ENCODE results near the gene DUSP2.

DUSP2 gene

DNA sequence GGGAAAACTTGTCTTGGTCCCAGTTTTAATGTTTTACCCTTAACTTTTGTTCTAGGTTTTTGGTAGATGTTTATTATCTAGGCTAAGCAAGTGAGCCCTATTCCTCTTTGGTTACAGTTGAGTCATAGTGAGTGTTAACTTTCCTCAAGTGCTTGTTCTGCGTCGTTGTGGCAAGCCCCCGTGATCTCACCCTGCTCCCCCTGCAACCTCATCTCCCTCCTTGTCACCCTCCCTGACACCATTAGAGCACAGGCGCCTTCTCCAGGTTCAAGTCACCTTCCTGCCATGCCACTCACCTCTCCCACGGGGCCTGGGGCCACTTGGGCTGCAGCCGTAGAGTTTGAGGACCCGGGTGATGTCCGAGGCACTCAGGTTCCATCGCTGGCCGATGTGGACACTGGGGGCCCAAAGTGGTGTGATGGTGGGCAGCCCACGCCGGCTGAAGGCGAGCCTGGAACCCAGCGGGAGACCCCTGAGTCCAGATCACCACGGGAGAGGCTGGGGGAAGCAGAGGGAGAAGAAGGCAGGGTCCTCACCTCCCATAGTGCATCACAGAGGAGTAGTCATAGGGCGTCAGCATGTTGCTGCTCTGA lies 15.6 kb downstream of the DUSP2 start:
- no peak for DNase-seq

DNA sequence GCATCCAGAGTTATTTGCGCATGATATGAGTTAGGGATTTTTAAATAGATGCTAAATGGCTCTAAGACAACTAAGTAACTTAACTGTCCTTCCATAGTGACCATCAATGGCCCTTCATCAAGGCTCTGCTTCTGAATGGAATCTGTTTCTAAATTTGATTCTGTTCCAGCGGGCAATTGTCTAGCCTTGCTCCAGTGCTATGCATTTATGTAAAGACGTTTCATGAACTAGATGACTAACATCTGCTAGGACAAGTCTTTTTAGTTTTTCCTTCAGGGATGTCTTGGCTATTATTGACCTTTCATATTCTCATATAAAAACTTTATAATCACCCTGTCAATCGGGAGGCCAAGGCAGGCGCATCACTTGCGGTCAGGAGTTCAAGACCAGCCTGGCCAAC lies 16.8 kb downstream of the DUSP2 start:
- DNase-seq, result no peak

DNA sequence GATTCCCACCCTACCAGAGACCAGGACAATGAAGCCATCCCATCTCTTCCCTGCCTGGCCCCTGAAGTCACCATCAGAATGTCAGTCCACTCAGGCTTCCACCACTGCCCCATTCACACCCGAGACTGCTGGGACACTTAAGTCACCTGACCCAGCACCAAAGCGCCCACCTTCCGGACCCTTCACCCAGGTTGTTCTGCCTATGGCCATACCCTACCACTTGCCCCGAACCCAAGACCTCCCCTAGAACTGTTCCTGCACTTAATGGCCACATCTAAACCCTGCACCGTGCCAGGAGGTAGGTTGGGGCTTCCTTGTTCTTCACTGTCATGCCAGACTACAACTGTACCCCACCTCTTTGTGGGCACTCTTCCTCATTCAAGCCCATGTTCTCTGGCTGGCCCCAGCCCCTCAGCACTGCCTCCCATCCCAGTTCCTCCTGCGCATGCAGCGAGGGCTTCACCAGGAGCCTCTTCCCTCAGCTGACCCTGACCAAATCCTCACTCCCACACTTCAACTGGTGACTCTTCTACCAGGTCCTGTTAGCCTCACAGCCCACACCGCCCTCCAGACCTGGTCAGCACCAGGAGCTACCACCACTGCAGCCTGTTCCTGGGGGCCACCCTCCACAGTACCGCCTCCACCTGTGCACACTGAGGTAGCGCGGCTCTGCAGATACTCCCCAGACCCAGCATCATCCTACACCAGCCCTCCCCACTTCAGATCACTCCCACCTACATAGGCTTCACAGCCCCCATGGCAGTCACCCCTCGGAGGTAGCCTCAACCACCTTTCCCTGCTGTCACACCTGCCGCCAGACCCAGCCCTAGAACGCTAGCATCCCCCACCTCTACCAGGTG lies 20.6 kb downstream of the DUSP2 start:
- DNase-seq, result no peak

- DNase-seq, result no peak
These were observed 21.3 kb downstream of the DUSP2 start for GRCh38 chr2:96123936-96124335.

DNA sequence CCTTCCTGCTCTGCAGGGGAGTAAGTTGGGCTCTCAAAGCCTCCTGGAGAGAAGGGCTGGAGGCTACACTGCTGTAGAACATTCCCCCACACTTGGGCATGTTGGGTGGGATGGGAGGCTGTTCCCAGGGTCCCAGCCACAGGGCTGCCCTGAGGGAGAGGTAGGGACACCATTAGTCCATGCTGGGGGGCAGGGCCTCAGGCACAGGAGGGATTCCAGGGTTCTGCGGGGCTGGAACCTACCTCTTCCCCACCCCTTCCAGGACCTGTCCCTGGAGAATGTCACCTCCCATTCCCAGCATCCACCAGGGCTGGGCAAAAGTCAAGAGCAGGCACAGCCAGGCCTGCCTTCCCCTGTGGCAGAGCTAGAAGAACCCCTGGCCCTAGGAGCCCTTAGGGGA lies 21.9 kb downstream of the DUSP2 start:
- no peak for DNase-seq

GRCh38 chr2:96122391-96122790 lies 22.8 kb downstream of the DUSP2 start:
- DNase-seq, result no peak

DNA sequence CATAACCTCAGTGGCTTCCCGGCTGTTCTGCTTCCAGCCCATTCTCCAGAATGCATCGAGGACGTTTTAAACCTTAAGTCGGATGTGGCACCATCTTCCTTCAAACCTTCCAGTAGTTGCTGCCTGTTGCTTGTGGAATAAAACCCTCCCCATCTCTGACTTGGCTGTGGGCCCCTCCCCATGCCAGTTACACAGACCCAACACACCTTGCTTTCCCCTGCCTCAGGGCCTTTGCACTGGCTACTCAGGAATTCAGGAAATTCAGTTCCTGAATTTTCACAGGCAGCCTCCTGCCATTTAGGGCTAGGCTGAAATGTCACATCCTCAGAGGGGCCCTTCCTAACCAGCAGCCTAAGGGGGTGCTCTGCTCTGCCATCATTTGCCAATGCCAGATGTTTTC lies 23.8 kb downstream of the DUSP2 start:
- no peak for DNase-seq

- no peak for DNase-seq
These were observed 24.2 kb downstream of the DUSP2 start for GRCh38 chr2:96120991-96121390.

GRCh38 chr2:96120091-96120720 lies 25.0 kb downstream of the DUSP2 start:
- no peak for DNase-seq

DNA sequence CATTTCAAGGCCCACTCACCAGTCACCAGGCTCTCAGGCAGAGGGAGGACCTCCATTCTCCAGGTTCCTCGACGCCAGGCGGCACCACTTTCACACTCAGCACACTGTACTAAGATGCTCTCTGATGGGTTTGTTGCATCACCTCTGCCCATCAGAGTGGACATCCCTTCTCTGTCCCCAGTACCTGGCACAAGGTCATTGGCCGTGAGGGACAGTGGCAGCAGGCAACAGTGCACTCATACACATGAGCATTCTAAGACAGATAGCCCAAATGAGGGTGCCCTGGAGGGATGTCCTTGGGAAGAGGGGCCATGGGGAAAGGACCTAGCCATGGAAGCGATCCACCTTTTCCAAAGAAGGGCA lies 25.9 kb downstream of the DUSP2 start:
- no peak for DNase-seq

DNA sequence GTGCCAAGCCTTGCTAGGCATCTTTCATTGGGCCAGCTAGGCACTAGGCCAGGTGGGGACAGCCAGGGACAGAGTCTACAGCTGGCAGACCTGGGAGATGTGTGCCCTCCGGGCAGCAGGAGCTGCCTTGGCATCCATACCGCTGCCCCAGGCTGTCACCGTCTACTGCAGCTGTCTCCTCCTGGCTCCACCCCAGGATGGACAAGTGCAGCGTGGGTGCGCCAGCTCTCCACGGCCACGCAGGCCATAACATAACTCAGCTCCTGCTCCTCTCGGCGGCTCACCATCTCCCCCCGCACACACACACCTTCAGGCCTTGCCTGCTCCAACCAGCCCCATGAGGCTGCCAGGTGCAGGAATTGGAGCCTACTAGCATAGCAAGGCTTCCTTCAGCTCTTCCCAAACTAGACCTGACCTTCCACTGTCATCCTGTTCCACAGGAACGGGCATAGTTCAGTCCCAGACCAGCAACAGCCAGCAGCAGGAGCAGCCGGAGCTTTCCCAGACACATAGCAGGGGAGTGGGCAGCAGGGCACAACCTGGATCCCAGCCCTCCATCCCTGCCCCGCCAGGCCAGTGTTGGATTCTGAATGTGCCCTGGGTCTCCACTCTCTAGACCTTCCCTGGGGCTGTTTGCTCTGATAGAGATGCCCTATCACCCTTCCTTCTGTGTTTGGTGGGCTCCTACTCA lies 26.4 kb downstream of the DUSP2 start:
- DNase-seq, result no peak

DNA sequence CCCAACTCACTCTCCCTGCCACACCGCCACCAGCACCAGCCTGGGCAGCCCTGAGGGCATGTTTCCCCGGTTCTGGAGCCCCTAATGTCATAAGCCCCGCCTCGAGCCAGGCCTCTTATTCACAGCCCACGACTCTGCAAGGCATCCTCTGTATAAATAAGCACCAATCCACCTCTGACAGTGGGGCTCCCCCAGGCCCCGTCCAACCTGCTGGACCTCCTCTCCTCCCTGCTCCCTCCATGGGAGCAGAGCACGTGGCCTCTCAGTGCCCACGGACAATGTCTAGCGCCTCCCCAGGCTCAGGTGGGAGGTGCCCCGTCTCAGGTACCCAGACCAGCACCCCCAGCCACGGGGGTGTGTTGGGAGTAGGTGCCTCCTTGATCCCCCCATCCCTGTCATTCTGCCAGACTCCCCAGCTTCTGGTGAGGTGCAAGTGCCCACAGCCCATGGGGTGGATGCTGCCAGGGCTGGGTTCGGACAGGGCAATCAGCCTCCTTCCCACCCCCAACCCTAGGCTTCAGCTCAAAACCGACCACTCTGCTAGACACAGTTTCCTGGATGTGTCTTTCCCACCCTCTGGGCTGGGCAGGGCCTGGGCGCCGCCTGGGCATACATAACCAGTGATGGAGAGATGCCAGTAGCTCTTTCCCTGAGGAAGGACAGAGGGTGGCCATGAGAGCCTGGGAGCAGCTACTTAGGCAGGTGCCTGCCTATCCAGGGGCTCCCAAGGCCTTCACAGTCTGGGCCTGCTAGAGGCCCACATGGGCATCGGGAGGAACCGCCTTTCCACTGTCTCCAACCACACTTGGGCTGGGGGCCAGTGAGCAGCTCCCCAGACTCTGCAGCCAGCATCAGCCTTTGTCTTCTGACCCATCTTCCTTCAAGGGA lies 27.3 kb downstream of the DUSP2 start:
- no peak for DNase-seq

GRCh38 chr2:96116879-96117533 lies 28.2 kb downstream of the DUSP2 start:
- no peak for DNase-seq

DNA sequence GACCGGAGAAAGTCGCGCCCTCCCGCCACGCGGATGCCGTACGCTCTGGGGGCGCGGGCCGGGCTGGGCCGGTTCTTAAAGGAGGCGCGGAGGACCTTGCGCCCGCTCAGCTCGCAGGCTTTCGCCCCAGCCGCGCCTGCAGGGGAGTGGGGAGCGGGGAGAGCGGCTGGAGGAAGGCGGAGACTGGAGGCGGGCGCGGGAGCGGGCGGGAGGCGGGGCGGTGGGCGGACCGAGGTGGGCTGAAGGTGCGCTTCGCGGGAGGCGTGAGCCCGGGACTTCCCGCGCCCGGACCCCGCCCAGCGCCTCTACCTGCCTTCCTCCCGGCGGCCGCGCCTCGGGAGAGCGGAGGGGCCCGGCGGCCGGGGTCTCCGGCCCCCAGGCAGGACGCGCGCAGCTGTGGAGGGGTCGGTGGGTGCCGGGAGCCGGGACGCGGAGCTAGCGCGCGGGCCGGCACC lies 28.8 kb downstream of the DUSP2 start, which contains the start of gene ADRA2B:
TSS of gene ADRA2B (minus strand) at position 148 of the 455 bp plus-strand sequence. CDS start 422 bp downstream, outside the sequence.
- DNase-seq, result no peak

GRCh38 chr2:96115631-96116423 lies 29.4 kb downstream of the DUSP2 start:
- no peak for DNase-seq

- no peak for DNase-seq
These were observed 30.2 kb downstream of the DUSP2 start for GRCh38 chr2:96114903-96115581.

GRCh38 chr2:96114546-96114902 lies 30.7 kb downstream of the DUSP2 start:
- DNase-seq, result no peak

DNA sequence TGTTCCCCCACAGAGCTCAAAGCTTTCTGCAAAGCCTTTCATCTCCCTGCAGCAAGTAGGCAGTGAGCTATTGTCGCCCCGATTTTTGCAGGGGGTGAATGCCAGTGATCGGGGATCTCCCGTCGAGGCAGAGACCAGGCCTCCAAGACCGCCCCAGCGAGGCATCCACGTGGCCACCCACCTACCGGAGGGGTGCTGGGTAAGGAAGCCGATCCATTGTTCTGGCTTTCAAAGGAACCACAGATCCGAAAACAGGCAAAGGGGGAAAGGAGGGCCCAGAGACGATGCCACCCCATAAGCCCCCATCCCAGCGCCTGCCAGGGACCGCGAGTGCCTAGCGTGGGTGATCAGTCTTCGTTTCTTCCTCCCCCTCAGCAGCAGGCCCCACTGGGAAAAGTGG lies 31.3 kb downstream of the DUSP2 start:
- DNase-seq, result no peak

- no peak for DNase-seq
These were observed 31.9 kb downstream of the DUSP2 start for GRCh38 chr2:96113367-96113677.

DNA sequence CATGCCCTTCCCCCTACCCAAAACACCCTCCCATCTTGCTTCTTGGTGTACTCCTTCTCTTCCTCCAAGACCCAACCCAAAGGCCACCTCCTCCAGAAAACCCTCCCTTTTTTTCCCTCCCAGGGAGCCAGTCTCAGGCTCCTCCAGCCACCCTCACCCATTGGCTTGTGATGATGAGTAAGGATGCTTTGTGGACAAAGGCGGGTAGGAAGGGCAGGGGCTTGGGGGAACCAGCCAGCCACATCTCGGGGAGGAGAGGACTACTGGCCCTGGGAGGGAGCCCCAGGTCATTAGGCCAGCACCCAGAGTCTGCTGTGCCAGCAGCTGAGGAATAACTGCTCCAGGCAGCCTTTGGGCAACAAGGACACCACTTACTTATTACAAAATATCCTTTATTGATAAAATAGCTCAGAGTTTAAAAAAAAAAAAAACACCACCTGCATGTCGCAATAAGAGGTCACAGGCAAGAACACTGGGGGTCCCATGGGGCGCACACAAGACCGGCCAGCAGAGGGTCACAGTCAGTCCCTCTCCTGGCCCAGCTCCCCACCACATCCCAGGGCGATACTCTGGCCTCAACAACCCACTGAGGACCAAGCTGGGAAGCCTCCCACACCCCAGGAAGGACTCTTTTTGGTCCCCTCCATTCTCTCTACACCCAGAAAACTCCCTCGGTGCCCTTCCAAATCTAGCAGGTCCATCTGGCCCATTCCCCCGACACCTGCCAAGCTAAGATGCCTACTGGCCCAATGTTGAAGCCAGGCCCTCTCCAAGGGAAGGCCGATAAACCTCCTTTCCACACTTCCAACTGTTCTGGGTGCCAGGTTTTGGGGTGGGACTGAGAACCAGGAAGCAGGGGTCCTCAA lies 32.5 kb downstream of the DUSP2 start:
- no peak for DNase-seq

Data from amniotic stem cell (primary cell).